DND-41 (cell line): ENCODE results near the gene FAM72C.
"Not testable (repeated sequence)": the region's sequence is repeated elsewhere in the genome, so short reads cannot be mapped to it uniquely, and the experiment has no call there.

Experiments
- CTCF ChIP-seq: IDR thresholded peaks from 2 replicates; pipeline ENCODE4 v1.5.1; 2012; ENCODE audit warnings: borderline replicate concordance, low read length, moderate library complexity, mild to moderate bottlenecking; ENCODE audit not compliant: poor library complexity, severe bottlenecking; ENCODE audit errors: extremely low read depth
- EZH2 ChIP-seq: IDR thresholded peaks from 3 replicates; pipeline ENCODE4 v1.6.1; 2012; ENCODE audit warnings: borderline replicate concordance, low read depth, mild to moderate bottlenecking, moderate library complexity, low read length, inconsistent platforms; ENCODE audit not compliant: severe bottlenecking

- not testable (repeated sequence) for TF ChIP-seq CTCF, EZH2
These were observed 21.6 kb upstream of the FAM72C start for GRCh38 chr1:143993301-143993907.
